NCI-H345 treated with DMSO at 0.1 percent for 48 hours (cell line): ENCODE data around the gene CEP162.
"Not testable (repeated sequence)": the region's sequence is repeated elsewhere in the genome, so short reads cannot be mapped to it uniquely, and the experiment has no call there.

ENCODE experiments used
- DNase-seq: peaks from one replicate; lab custom pipeline; 2025; ENCODE audit not compliant: unreplicated experiment; lab: John Stamatoyannopoulos, UW

CEP162 gene

GRCh38 chr6:84093441-84094435 lies 133.7 kb downstream of the CEP162 start:
- DNase-seq, result no peak

- DNase-seq, result no peak
Observed at GRCh38 chr6:84089552-84089951, 137.9 kb downstream of the CEP162 start.

- no peak for DNase-seq
Observed at GRCh38 chr6:84089081-84089480, 138.4 kb downstream of the CEP162 start.

- DNase-seq, result no peak
Observed at GRCh38 chr6:84086545-84087429, 140.7 kb downstream of the CEP162 start.

GRCh38 chr6:84086056-84086455 lies 141.4 kb downstream of the CEP162 start:
- no peak for DNase-seq

GRCh38 chr6:84084705-84085104 lies 142.7 kb downstream of the CEP162 start:
- DNase-seq, result not testable (repeated sequence)

GRCh38 chr6:84082689-84083265 lies 144.7 kb downstream of the CEP162 start:
- no peak for DNase-seq

GRCh38 chr6:84081222-84081621 lies 146.2 kb downstream of the CEP162 start:
- no peak for DNase-seq

- no peak for DNase-seq
Observed at GRCh38 chr6:84078335-84078734, 149.1 kb downstream of the CEP162 start.

GRCh38 chr6:84077645-84078044 lies 149.8 kb downstream of the CEP162 start:
- DNase-seq, result no peak

- DNase-seq, result no peak
Observed at GRCh38 chr6:84074988-84075781, 152.3 kb downstream of the CEP162 start.
